K562 (cell line): ENCODE measurements around the gene OPA3. TPM values are rescaled to one million over a fixed set of nuclear protein-coding genes. Genes with fewer than 3 reads are reported as not detected.
A peak's percentile ranks its signal among the peaks of the same experiment; 100 is the strongest.

Experiments used
- ARID1B ChIP-seq: fragments of 450-650 bp; IDR thresholded peaks from 2 replicates; pipeline ENCODE4 v1.6.1; 2016; ENCODE audit warnings: antibody characterized with exemption, mild to moderate bottlenecking, inconsistent platforms
- ATF6 ChIP-seq: sonication (generic); formaldehyde crosslinking; IDR thresholded peaks from 2 replicates; pipeline ENCODE4 v1.4.0; 2020; ENCODE audit warnings: mild to moderate bottlenecking, missing genetic modification reagents
- EWSR1 ChIP-seq: fragments of 450-650 bp; IDR thresholded peaks from 2 replicates; pipeline ENCODE4 v1.6.1; 2018; ENCODE audit warnings: borderline replicate concordance, mild to moderate bottlenecking, low read depth, moderate library complexity; ENCODE audit not compliant: partially characterized antibody
- GTF2E2 ChIP-seq: fragments of 200-800 bp; sonication (Bioruptor generic); IDR thresholded peaks from 2 replicates; pipeline ENCODE4 v1.6.1; 2016; ENCODE audit warnings: missing genetic modification characterization, missing compliant biosample characterization
- HNRNPL ChIP-seq: fragments of 200-400 bp; formaldehyde crosslinking; IDR thresholded peaks from 2 replicates; pipeline ENCODE4 v1.6.1; 2017; ENCODE audit warnings: low read depth, mild to moderate bottlenecking, low read length
- IRF1 ChIP-seq: sonication (generic); formaldehyde crosslinking; IDR thresholded peaks from 2 replicates; pipeline ENCODE4 v1.8.0; 2022; ENCODE audit warnings: missing genetic modification reagents, mild to moderate bottlenecking, borderline replicate concordance
- JUNB ChIP-seq: fragments of 450-650 bp; formaldehyde crosslinking; conservative IDR thresholded peaks from 2 replicates; pipeline ENCODE4 v1.4.0; 2020; ENCODE audit warnings: mild to moderate bottlenecking
- KDM5B ChIP-seq: fragments of 200-600 bp; sonication (generic); IDR thresholded peaks from 2 replicates; pipeline ENCODE4 v1.6.1; 2012; ENCODE audit warnings: low read depth, mild to moderate bottlenecking, moderate library complexity, low read length, control low read depth, inconsistent platforms; ENCODE audit not compliant: insufficient replicate concordance
- MITF ChIP-seq: IDR thresholded peaks from 2 replicates; pipeline ENCODE4 v1.6.1; 2014; ENCODE audit warnings: antibody characterized with exemption
- MYBL2 ChIP-seq, 2 experiments: fragments of 450-650 bp in 1 of 2; sonication (generic) in 1 of 2; formaldehyde crosslinking in 1 of 2; IDR thresholded peaks; 2 replicates each; pipeline versions ENCODE4 v1.6.1 to v1.8.1; 2017 to 2022; ENCODE audit warnings: borderline replicate concordance in 1 of 2, inconsistent platforms in 1 of 2, low read depth in 1 of 2, mild to moderate bottlenecking in 1 of 2, missing genetic modification reagents in 1 of 2, moderate library complexity in 1 of 2
- MYC ChIP-seq, 2 experiments: fragments of 250-450 bp in 1 of 2; sonication (Bioruptor Pico) in 1 of 2; IDR thresholded peaks; 2 replicates each; pipeline versions ENCODE4 v1.5.1 to v1.6.1; 2012 to 2021; ENCODE audit warnings: low read depth in 2 of 2, borderline replicate concordance in 1 of 2, improper control_type of control experiment in 1 of 2, low read length in 1 of 2, mild to moderate bottlenecking in 1 of 2, moderate library complexity in 1 of 2
- NBN ChIP-seq: fragments of 450-650 bp; IDR thresholded peaks from 2 replicates; pipeline ENCODE4 v1.6.1; 2016; ENCODE audit warnings: low read depth, mild to moderate bottlenecking
- SIX5 ChIP-seq, 2 experiments: IDR thresholded peaks; 2 replicates each; pipeline ENCODE4 v1.6.1; 2011; ENCODE audit warnings: low read length in 2 of 2, borderline replicate concordance in 1 of 2, low read depth in 1 of 2, mild to moderate bottlenecking in 1 of 2, moderate library complexity in 1 of 2; ENCODE audit not compliant: insufficient read depth in 1 of 2
- TCFL5 ChIP-seq: fragments of 250-450 bp; sonication (Bioruptor Pico); conservative IDR thresholded peaks from 2 replicates; pipeline ENCODE4 v1.6.1; 2021; ENCODE audit warnings: mild to moderate bottlenecking, moderate library complexity, matching md5 sums
- YBX1 ChIP-seq: fragments of 450-650 bp; IDR thresholded peaks from 2 replicates; pipeline ENCODE4 v1.7.1; 2016; ENCODE audit warnings: mild to moderate bottlenecking
- ZNF639 ChIP-seq, 2 experiments: fragments of 200-800 bp in 1 of 2; sonication (Bioruptor generic) in 1 of 2; sonication (generic) in 1 of 2; formaldehyde crosslinking in 1 of 2; IDR thresholded peaks in 1 of 2; conservative IDR thresholded peaks in 1 of 2; 2 replicates each; pipeline versions ENCODE4 v1.5.0 to v1.6.1; 2016 to 2020; ENCODE audit warnings: missing compliant biosample characterization in 1 of 2, missing genetic modification characterization in 1 of 2, missing genetic modification reagents in 1 of 2
- polyA plus RNA-seq, 8 experiments: library from polyadenylated mRNA; depleted of rRNA in 4 of 8; stranded (reverse) in 5 of 8; unstranded in 3 of 8; fragments of >200 nt; fragmentation: Nextera tagmentation in 2 of 8; fragmentation: Illumina TruSeq in 1 of 8; extraction: Ambion mirVana in 2 of 8; extraction: Trizol in 1 of 8; gene quantifications; 2 replicates each; pipeline versions ENCODE4 v1.2.1 to v1.2.3, GENCODE V29; 2011 to 2014; ENCODE audit warnings: inconsistent platforms in 1 of 8, missing spikeins in 1 of 8
- total RNA-seq, 7 experiments: library from RNA; depleted of rRNA in 6 of 7; stranded (reverse); fragments of >200 nt in 6 of 7; fragmentation: Illumina TruSeq in 2 of 7; extraction: Trizol in 2 of 7; gene quantifications; 2 replicates each; pipeline versions ENCODE4 v1.2.1 to v1.2.3, GENCODE V29; 2011 to 2021; ENCODE audit warnings: low replicate concordance in 1 of 7
- TF ChIP-seq, protein P1 (sequence below): fragments of 450-650 bp; IDR thresholded peaks from 2 replicates; pipeline ENCODE4 v1.7.1; 2018; ENCODE audit warnings: mild to moderate bottlenecking, low read depth; ENCODE audit not compliant: partially characterized antibody

The OPA3 gene
- total and polyA plus RNA-seq, 9 of the 15 experiments (the other 6 are each of a cell fraction or from before 2014, with no cell fraction given), result 1.4 to 18.8 (median 9.0) TPM

GRCh38 chr19:45523642-45524256 is 60.9 kb downstream of the OPA3 start (continued):
- TF ChIP-seq ATF6 (CRISPR knock-in tag), result no peak
- TF ChIP-seq TCFL5 (CRISPR knock-in tag), result no peak
- TF ChIP-seq YBX1, result no peak
- TF ChIP-seq MYC (IDR thresholded peaks at IDR 0.05; ENCODE audit: low read depth, low read length), result peak; percentile 56
- no peak for TF ChIP-seq MYC (CRISPR knock-in tag; IDR thresholded peaks at IDR 0.05; ENCODE audit: borderline replicate concordance, low read depth)
- TF ChIP-seq KDM5B, result no peak
- TF ChIP-seq ZNF639 (CRISPR knock-in tag; conservative IDR thresholded peaks at IDR 0.05 in 1 of 2, IDR thresholded peaks at IDR 0.05 in 1 of 2), result peak in 1 of 2 experiments; percentile 66; a peak in 1 of 4 replicates
- TF ChIP-seq, protein P1, sequence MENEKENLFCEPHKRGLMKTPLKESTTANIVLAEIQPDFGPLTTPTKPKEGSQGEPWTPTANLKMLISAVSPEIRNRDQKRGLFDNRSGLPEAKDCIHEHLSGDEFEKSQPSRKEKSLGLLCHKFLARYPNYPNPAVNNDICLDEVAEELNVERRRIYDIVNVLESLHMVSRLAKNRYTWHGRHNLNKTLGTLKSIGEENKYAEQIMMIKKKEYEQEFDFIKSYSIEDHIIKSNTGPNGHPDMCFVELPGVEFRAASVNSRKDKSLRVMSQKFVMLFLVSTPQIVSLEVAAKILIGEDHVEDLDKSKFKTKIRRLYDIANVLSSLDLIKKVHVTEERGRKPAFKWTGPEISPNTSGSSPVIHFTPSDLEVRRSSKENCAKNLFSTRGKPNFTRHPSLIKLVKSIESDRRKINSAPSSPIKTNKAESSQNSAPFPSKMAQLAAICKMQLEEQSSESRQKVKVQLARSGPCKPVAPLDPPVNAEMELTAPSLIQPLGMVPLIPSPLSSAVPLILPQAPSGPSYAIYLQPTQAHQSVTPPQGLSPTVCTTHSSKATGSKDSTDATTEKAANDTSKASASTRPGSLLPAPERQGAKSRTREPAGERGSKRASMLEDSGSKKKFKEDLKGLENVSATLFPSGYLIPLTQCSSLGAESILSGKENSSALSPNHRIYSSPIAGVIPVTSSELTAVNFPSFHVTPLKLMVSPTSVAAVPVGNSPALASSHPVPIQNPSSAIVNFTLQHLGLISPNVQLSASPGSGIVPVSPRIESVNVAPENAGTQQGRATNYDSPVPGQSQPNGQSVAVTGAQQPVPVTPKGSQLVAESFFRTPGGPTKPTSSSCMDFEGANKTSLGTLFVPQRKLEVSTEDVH, result no peak
- no peak for TF ChIP-seq NBN
- no peak for TF ChIP-seq MITF
- TF ChIP-seq IRF1 (CRISPR knock-in tag), result no peak
- no peak for TF ChIP-seq HNRNPL
- no peak for TF ChIP-seq GTF2E2 (tag)
- TF ChIP-seq SIX5 (IDR thresholded peaks at IDR 0.05; ENCODE audit: borderline replicate concordance in 1 of 2, insufficient read depth in 1 of 2, low read depth in 1 of 2, low read length in 2 of 2), result peak; percentile 81 to 90; a peak in 3 of 4 replicates
- no peak for TF ChIP-seq JUNB
- TF ChIP-seq EWSR1, result no peak
- TF ChIP-seq MYBL2 (IDR thresholded peaks at IDR 0.05; ENCODE audit: low read depth), result no peak
- TF ChIP-seq MYBL2 (CRISPR knock-in tag; IDR thresholded peaks at IDR 0.05; ENCODE audit: borderline replicate concordance), result no peak
- TF ChIP-seq ARID1B, result no peak
